ENCODE results near the gene ADD1.

ADD1 gene

DNA sequence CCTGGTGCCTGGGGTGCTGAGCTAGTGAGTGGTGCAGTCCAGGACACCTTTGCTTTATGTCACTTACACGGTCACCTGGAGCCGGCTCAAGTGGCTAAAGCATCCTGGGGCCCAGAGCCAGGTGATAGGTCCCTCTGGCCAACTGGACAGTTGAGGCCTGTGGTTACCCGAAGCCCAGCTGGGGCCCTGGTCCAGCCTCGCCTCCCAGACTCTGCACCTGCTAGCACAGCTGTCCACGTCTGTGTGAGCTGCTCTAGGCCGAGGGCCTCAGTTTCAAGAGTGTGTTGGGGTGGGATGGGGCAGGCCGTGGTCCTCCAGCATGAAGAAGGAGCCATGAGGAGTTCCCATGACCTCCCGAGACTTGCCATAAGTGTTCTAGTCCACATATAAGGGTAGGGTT, 7.7 kb upstream of the ADD1 start:
- DNase-seq (ENCODE audit: low read depth): no peak

DNA sequence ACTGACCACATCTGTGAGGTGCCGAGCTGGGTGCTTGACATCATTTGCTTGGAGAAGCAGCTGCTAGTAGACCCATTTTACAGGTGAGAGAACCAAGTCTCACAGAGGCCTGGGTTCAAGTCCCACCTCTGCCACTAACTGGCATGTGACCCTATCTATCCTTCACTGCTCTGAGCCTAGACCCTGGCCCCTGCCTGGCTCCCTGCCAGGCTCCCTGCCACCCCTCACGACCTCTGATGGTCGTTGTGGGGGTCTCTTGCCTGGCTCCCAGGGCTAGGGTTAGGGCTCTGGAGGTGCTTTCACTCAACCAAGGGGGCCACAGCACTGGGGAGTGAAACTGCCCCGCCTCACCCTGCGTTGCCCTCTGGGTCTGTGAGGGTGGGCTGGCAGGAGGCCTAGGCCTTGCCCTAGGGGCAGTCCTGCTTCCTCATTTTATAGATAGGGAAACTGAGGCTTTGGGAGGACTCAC, 7.2 kb upstream of the ADD1 start:
- DNase-seq (ENCODE audit: low read depth): no peak

DNA sequence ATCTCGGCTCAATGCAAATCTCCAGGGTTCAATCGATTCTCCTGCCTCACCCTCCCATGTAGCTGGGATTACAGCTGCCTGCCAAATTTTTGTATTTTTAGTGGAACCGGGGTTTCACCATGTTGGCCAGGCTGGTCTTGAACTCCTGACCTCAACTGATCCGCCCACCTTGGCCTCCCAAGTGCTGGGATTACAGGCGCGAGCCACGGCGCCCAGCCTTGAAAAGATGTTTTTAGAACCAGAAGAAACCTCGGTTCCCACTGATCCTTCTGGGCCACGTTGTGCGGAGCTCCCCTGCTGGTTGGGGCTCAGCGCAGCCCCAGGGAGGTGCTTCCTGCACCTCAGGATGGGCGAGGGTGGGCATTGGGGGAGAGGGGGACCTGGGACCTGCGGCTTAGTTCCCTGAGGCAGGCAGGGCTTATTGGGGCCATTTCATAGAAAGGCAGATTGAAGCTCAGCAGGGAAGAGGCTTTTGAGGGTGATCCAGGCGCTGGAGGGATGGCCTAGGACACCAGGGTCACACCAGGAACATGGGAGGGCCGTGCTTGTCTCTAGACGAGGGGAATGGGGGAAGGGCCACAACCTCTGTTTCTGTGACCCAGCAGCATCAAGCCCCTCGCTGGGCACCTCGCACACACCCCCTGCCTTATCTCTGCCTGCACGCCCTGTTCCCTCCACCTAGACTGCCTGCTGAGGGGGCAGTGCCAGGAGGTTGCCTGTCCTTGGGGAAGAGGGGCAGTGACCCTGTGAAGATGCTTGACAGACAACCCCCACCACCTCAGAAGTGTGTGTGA, 6.3 kb upstream of the ADD1 start:
- DNase-seq (ENCODE audit: low read depth): no peak

DNA sequence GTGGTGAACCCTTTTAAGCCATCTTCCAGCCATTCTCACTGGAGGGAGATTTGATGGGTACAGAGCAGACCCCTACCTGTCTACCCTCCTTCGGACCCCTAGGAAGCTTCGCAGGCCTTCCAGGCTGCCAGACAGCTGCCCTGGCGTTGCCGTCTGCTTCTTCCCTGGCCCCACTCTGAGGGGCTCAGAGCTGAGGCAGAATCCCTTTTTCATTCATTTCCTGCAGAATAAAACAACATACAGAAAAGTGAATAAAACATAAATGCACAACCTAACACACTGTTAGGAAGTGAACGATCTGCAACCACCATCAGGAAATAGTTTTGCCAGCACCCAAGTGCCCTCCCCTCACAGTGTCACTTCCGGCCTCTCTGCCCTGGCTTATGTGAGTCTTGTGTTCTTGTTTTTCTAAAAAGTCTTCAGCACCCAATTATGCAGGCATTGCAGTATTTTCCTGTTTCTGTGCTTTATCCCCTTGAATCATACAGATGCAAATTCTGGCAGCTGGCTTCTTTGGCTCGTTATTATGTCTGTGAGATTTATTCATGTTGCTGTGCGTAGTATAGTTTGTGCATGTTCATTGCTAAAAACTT, 5.6 kb upstream of the ADD1 start:
- peak; percentile 60 for DNase-seq (ENCODE audit: low read depth)

DNA sequence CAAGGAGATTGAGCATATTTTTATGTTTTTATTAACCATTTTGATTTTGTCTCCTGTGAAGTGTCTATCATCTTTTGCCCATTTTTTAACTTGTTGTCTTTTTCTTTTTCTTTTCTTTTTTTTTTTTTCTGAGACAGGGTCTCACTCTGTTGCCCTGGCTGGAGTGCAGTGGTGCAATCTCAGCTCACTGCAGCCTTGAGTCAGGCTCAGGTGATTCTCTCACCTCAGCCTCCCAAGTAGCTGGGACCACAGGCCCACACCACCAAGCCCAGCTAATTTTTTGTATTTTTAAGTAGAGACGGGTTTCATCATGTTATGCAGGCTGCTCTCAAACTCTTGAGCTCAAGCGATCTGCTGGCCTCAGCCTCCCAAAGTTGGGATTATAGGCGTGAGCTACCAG, 4.6 kb upstream of the ADD1 start:
- no peak for DNase-seq (ENCODE audit: low read depth)

DNA sequence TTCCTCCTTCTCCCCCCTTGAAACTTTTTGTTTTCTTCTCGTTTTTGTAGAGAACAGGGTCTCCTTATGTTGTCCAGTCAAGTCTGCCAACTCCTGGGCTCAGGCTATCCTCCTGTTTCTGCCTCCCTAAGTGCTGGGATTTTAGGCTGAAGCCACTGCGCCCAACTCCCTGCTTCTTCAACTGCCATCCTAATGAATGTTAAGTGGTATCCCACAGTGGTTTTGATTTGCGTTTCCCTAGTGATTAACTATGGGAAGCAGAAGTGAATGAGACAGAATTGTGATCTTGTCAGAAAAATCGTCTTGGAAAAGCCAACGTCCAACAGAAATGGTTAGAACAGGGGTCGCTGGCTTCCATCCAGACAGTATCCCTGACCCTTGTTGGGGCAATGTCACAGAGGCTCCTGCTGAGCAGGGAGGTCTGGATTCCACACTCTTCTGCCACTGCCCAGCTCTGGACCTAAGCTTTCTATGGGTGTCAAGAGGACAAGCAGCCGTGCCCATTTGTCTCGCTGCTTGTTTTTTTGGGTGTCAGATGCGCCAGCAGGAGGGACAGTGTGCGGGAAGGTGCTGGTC, 869 bp upstream of the ADD1 start:
- no peak for DNase-seq (ENCODE audit: low read depth)

DNA sequence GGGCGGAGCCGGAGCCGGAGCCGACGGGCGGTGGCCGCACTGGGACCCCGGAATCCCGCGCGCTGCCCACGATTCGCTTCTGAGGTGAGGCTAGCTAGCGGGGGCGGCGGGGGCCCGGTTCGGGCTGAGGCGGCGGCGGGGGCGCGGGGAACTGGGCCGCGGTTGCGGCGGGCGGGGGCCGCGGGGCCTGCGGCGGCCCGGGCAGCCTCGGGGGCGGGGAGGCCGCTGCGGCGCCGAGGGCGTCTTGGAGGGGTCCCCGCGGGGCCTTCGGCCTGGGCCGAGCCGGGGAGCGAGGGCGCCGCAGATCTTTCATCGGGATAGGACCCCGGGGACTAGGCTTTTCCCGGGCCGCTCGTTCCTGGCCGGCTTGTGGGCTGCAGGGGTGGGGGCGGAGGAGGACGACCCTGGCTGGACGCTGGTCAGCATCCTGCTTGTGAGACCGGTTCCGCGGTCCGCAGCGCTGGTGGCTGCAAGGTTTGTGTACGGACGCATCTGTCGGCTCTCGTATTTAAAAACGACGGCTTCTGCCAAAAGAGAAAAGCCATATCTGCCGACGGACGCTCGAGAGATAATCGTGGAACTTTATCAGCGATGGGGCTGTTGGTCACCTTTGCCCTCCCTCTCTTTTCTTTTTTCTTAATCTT, 419 bp downstream of the ADD1 start:
- no peak for DNase-seq (ENCODE audit: low read depth)

DNA sequence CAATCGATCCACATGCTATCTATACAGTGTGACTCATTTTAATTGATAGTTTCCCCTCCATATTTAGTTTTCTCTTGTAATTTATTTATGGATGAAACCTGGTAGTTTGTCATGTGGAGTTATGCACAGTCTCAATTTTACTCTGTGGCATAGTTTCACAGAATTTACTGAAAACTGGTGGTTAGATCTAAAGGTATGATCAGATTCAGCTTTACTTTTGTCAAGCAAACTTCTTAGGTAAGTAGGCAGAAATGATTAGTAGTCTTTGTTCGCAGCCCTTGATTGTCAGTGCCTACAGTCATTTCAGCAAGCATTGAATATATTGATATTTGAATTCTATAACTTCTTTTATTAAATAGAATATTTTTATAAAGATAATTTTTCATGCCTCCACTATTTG, 2.5 kb downstream of the ADD1 start:
- no peak for DNase-seq (ENCODE audit: low read depth)

DNA sequence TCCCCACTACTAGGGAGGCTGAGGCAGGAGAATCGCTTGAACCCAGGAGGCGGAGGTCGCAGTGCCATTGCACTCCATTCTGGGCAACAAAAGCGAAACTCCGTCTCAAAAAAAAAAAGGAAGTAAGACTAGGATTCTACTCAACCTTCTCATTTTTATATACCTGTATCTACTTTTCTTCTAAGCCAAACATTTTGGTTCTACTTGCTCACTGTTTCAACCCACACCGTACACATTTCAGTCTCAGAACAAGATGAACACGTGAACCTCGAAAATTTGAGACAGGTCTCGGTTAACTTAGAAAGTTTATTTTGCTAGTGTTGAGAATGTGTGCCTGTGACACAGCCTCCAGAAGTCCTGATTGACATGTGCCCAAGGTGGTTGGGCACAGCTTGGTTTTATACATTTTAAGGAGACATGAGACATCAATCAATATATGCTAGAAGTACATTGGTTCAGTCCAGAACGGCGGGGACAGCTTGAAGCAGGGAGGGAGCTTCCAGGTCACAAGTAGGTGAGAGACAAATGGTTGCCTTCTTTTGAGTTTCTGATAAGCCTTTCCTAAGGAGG, 3.7 kb downstream of the ADD1 start:
- DNase-seq (ENCODE audit: low read depth): no peak

DNA sequence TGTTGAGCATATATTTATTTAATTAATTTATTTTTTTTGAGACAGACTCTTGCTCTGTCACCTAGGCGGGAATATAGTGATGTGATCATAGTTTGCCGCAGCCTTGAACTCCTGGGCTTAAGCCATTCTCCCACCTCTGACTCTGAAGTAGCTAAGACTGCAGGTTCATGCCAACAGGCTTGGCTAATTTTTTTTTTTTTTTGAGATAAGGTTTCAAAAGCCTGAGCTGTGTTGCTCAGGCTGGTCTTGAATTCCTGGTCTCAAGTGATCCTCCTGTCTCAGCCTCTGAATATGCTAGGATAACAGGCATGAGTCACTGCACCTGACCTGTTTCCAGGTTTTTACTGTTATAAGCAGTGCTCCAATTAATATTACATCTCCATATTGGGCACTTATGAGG, 4.8 kb downstream of the ADD1 start:
- no peak for DNase-seq (ENCODE audit: low read depth)

DNA sequence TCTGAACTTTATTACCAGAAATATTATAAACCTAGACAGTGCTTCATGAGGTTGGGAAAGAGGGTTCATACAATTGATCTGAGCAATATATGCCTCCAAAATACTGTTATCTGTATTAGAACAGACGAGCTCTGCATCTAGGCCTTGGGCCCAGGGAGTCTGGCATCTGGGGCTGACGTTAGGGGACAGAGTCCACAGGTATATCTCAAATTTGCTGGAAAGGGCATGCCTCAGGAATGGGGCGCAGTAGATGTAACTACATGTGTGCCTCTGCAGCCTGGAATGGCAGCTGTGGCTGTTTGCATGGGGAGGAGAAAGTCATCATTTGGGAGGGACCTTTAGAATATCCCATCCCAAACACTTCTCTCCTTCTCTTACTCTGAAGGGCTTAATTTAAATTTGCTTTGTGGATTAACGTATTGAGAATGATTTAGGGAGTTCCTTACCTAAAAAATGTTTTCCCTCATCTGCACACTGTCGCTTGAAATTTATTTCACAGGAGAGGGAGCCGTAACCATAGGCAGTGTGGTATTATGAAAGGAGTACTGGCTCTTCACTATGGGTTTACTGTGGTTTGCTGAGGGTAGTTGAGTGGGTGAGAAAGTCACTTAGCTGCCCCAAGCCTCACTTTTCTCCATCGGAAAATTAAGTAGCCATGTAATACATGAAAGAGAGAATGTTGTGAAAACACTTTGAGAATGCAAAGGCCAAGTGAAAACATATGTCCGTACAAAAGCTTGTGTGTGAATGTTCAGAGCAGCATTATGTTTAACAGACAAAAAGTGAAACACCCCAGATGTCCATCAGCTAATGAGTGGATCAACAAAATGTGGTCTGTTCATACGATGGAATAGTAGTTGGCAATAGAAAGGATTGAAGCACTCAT, 5.9 kb downstream of the ADD1 start:
- no peak for DNase-seq (ENCODE audit: low read depth)

DNA sequence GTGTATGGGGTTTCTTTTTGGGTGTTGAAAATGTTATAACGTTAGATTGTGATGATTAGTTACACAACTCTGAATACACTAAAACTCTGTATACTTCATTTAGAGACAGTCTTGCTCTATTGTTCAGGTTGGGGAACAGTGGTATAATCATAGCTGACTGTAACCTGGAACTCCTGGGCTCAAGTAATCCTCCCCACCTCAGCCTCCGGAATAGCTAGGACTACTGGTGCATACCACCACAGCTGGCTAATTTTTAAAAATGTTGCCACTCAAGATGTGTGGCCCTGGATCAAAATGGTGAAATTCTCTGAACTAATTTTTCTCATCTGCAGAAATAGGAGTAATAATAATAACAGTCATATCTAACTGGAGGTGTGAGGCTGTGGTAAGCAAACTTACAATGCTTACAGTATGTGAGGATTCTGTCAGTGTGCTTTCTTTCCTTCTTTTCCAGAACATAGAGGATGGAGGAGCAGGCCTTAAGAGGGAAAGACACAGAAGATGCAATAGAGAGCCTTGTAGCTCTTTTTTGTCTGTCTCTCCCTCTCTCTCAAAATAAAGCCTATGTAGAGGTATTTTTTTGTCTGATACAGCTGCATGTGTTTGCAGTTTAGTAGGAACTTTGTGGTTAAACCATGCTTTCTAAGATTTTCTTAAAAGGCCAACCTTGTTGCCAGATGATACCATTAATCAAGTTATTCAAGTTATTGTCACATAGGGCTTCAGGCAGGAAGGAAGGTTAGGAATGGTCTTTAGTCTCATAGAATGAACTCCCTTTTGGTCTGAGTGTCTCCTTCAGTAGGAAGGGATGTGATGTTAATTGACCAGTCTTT, 7.5 kb downstream of the ADD1 start:
- no peak for DNase-seq (ENCODE audit: low read depth)

DNA sequence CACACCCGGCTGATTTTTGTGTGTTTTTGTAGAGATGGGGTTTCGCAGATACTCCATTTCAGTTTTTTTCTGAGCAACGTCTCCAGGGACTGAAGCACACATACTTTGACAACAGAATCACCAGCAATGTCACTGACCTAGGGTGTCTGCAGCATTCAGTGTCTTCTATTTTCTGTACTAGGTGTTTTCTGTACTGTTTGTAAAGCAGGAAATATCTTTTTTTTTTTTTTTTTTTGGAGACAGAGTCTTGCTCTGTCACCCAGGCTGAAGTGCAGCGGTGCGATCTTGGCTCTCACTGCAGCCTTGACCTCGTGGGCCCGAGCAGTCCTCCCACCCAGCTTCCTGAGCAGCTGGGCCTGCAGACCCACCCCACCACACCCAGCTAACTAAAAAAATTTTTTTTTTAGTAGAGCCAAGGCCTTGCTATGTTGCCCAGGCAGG, 8.9 kb downstream of the ADD1 start:
- DNase-seq (ENCODE audit: low read depth): no peak

DNA sequence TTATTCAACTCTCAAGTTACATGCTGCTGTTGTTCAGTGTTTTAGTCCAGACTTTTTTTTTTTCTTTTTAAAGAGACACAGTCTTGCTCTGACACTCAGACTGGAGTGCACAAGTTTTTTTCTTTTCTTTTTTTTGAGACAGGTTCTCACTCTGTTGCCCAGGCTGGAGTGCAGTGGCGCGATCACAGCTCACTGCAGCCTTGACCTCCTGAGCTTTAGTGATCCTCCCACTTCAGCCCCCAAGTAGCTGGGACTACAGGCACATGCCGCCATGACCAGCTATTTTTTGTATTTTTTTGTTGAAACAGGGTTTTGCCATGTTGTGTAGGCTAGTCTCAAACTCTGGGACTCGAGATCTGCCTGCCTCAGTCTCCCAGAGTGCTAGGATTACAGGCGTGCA, 11.9 kb downstream of the ADD1 start:
- DNase-seq (ENCODE audit: low read depth): no peak

DNA sequence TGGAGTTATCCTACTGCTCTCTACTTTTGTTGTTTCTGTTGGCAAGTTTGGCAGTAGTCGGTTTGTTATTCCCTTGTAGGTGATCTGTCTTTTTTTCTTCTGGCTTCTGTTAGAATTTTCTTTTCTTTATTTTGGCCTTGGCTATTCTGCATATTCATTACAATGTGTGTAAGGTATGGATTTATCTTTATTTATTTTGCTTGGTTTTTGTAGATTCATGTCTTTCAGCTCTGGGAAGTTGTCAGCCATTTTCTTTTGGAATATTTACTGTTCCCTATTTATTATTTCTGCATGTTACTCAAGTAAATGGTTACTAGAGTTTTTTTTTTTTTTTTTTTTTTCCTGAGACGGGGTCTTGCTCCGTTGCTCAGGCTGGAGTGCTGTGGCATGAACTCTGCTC, 12.6 kb downstream of the ADD1 start:
- DNase-seq (ENCODE audit: low read depth): no peak

DNA sequence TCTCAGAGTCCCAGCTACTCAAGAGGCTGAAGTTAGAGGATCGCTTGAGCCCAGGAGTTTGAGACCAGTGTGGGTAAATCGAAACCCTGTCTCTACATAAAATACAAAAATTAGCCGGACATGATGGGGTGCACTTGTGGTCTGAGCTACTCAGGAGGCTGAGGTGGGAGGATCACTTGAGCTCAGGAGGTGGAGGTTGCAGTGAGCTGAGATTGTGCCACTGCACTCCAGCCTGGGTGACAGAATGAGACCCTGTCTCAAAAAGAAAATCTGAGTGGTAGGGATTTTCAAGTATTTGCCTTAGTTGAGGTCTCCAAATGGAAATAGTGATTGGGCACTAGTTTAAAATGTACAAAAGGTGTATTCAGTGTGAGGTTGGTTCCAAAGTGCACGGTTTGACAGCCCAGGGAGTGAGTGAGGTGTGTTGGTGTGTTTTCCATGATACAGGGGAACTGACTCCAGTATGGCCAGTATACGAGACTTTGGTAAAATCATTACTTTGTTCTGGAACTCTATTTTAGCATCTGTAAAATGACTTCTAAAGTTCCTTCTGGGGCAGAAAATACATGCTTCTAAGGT, 13.8 kb downstream of the ADD1 start:
- DNase-seq (ENCODE audit: low read depth): no peak

DNA sequence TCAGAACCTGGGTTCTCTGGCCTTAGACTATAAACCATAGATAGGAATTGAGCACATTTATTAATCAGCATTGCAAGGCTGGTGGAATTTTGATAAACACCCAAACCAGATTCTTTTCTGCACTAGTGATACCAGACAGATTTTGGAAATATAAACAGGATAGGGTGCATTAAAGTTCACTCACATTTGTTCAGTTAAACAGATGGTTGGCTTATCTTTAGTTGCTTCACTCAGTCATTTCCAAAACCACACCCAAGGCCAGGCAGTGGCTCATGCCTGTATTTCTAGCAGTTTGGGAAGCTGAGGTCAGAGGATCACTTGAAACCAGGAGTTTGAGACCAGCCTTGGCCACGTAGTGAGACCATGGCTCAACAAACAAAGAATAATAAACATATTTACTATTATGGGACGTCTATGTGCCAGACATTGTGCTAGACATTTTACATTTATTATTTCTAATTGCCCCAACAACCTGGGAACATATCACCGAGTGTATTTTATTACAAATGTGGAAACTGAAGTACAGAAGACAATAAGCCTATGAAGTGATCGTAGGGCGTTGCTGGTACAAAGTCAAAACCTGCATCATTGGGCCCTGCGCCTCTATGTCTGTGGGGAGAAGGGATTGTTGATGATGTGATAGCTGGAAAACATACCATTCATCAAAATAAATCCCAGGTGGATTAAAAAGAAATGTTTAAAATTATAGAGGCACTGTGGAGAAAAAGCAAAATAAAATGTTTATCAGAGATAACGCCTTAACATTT, 15.0 kb downstream of the ADD1 start:
- DNase-seq (ENCODE audit: low read depth): no peak

DNA sequence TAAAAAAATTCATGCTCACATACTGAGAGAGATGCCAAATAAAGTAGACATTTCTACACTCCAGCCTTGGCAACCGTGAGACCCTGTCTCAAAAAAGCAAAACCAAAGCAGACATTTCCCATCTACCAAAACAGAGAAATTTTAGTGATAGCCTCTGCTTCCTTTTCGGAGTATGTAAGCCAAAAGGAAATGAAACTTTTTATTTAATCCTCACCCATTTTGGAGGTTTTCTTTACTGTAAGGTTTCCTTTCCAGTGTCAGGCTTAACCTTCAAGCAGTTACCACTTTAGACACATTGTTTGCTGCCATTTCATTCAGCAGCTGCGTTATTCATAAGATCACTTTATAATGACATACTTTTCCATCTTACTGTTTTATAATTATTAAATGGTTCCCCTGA, 15.9 kb downstream of the ADD1 start:
- DNase-seq (ENCODE audit: low read depth): no peak
